GM23338 (cell line): Measurements from ENCODE around the gene PCBP4. TPM values are rescaled to one million over a fixed set of nuclear protein-coding genes. Genes with fewer than 3 reads are reported as not detected.

Experiments used
- ATAC-seq: fragments of 200-7000 bp; cut with Tn5 transposase; 3 replicates; pipeline ENCODE4 v1.9.1; 2020
- DNase-seq: peaks from one replicate; pipeline ENCODE4 v3.0.0-alpha.2; 2015; ENCODE audit warnings: low spot score
- H2AFZ ChIP-seq: fragments of 200-600 bp; sonication (generic); 2 replicates; pipeline ENCODE4 v1.8.0; 2016; ENCODE audit warnings: antibody characterized with exemption, mild to moderate bottlenecking, moderate library complexity
- H3F3A ChIP-seq: fragments of 200-600 bp; sonication (generic); replicated peaks from 2 replicates; pipeline ENCODE4 v1.8.0; 2017; ENCODE audit warnings: antibody characterized with exemption, mixed run types, low read depth
- H3K27ac ChIP-seq: fragments of 200-600 bp; sonication (generic); 2 replicates; pipeline ENCODE4 v1.6.1; 2016; ENCODE audit warnings: low read depth
- H3K27me3 ChIP-seq: fragments of 200-600 bp; sonication (generic); 2 replicates; pipeline ENCODE4 v1.8.0; 2016; ENCODE audit warnings: mild to moderate bottlenecking, mixed run types, moderate library complexity; ENCODE audit not compliant: insufficient read depth
- H3K36me3 ChIP-seq: fragments of 200-600 bp; sonication (generic); 2 replicates; pipeline ENCODE4 v1.8.0; 2016; ENCODE audit warnings: mild to moderate bottlenecking; ENCODE audit not compliant: insufficient read depth
- H3K4me1 ChIP-seq: fragments of 200-600 bp; sonication (generic); 2 replicates; pipeline ENCODE4 v1.8.0; 2016; ENCODE audit warnings: mild to moderate bottlenecking, moderate library complexity; ENCODE audit not compliant: insufficient read depth
- H3K4me2 ChIP-seq: fragments of 200-600 bp; sonication (generic); 2 replicates; pipeline ENCODE4 v1.7.1; 2017; ENCODE audit warnings: mixed run types
- H3K4me3 ChIP-seq: fragments of 200-600 bp; sonication (generic); 2 replicates; pipeline ENCODE4 v1.6.1; 2016; ENCODE audit warnings: mixed run types
- H3K79me2 ChIP-seq: fragments of 200-600 bp; sonication (generic); replicated peaks from 2 replicates; pipeline ENCODE4 v1.8.0; 2017; ENCODE audit warnings: mild to moderate bottlenecking; ENCODE audit not compliant: insufficient read depth
- H3K9me2 ChIP-seq: fragments of 200-600 bp; sonication (generic); 2 replicates; pipeline ENCODE4 v1.8.0; 2017; ENCODE audit not compliant: insufficient read depth
- H4K20me1 ChIP-seq: fragments of 200-600 bp; sonication (generic); replicated peaks from 2 replicates; pipeline ENCODE4 v1.8.0; 2017; ENCODE audit warnings: mild to moderate bottlenecking; ENCODE audit not compliant: insufficient read depth
- H3K27ac Mint-ChIP-seq: 2 replicates; pipeline ENCODE4 v1.8.0; 2020; ENCODE audit warnings: inconsistent platforms, mild to moderate bottlenecking, moderate library complexity, mixed read lengths
- H3K27me3 Mint-ChIP-seq: 3 replicates; pipeline ENCODE4 v1.8.0; 2022; ENCODE audit warnings: low read depth, mild to moderate bottlenecking, moderate library complexity, mixed read lengths, inconsistent platforms; ENCODE audit not compliant: insufficient read depth, poor library complexity
- H3K36me3 Mint-ChIP-seq: 3 replicates; pipeline ENCODE4 v1.8.0; 2021; ENCODE audit warnings: low read depth, mild to moderate bottlenecking, inconsistent platforms, moderate library complexity, mixed read lengths
- H3K4me1 Mint-ChIP-seq: 3 replicates; pipeline ENCODE4 v1.8.0; 2020; ENCODE audit warnings: mild to moderate bottlenecking, inconsistent platforms, mixed read lengths
- H3K4me3 Mint-ChIP-seq: 3 replicates; pipeline ENCODE4 v1.8.0; 2021; ENCODE audit warnings: moderate library complexity, mild to moderate bottlenecking, inconsistent platforms, mixed read lengths
- H3K9me3 Mint-ChIP-seq: 3 replicates; pipeline ENCODE4 v1.8.0; 2020; ENCODE audit warnings: moderate library complexity, mild to moderate bottlenecking, inconsistent platforms, mixed read lengths
- EZH2 ChIP-seq: fragments of 200-600 bp; sonication (generic); IDR thresholded peaks from one replicate; pipeline ENCODE4 v1.8.0; 2017; ENCODE audit warnings: antibody characterized with exemption, mild to moderate bottlenecking, low read depth; ENCODE audit not compliant: unreplicated experiment
- ZNF462 ChIP-seq: fragments of 250-450 bp; sonication (Bioruptor Pico); IDR thresholded peaks from 2 replicates; pipeline ENCODE4 v1.5.0; 2020; ENCODE audit warnings: mild to moderate bottlenecking, moderate library complexity
- polyA plus RNA-seq: library from polyadenylated mRNA; unstranded; fragments of >200 nt; fragmentation: Nextera tagmentation; extraction: Ambion mirVana; gene quantifications from 2 replicates; pipeline ENCODE4 v1.2.1, GENCODE V29; 2016
- total RNA-seq: library from RNA; depleted of rRNA; stranded (reverse); fragments of >200 nt; shearing (Covaris generic); gene quantifications from 2 replicates; pipeline ENCODE4 v1.2.3, GENCODE V29; 2014
- TF ChIP-seq, protein P1 (sequence below): IDR thresholded peaks from one replicate; pipeline ENCODE4 v1.6.1; 2018; ENCODE audit warnings: antibody characterized with exemption; ENCODE audit not compliant: unreplicated experiment

PCBP4 gene
- total and polyA plus RNA-seq, 2 experiments from 2014 or later = 11.8 to 37.6 TPM

- H3K4me1 ChIP-seq = no peaks in the 10 kb centered on the region
- no peak for ATAC-seq
- H3K27ac ChIP-seq = no peak overlapping the region
- H3K4me2 ChIP-seq = no peak overlapping the region
- no peak overlapping the region for H3K27ac Mint-ChIP-seq
- H3F3A ChIP-seq = no peaks in the 10 kb centered on the region
- TF ChIP-seq EZH2 (no peak), ZNF462 (CRISPR knock-in tag) (no peak)
- TF ChIP-seq, protein P1, sequence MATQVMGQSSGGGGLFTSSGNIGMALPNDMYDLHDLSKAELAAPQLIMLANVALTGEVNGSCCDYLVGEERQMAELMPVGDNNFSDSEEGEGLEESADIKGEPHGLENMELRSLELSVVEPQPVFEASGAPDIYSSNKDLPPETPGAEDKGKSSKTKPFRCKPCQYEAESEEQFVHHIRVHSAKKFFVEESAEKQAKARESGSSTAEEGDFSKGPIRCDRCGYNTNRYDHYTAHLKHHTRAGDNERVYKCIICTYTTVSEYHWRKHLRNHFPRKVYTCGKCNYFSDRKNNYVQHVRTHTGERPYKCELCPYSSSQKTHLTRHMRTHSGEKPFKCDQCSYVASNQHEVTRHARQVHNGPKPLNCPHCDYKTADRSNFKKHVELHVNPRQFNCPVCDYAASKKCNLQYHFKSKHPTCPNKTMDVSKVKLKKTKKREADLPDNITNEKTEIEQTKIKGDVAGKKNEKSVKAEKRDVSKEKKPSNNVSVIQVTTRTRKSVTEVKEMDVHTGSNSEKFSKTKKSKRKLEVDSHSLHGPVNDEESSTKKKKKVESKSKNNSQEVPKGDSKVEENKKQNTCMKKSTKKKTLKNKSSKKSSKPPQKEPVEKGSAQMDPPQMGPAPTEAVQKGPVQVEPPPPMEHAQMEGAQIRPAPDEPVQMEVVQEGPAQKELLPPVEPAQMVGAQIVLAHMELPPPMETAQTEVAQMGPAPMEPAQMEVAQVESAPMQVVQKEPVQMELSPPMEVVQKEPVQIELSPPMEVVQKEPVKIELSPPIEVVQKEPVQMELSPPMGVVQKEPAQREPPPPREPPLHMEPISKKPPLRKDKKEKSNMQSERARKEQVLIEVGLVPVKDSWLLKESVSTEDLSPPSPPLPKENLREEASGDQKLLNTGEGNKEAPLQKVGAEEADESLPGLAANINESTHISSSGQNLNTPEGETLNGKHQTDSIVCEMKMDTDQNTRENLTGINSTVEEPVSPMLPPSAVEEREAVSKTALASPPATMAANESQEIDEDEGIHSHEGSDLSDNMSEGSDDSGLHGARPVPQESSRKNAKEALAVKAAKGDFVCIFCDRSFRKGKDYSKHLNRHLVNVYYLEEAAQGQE = no peak
- H3K4me3 Mint-ChIP-seq = no peak overlapping the region; the same call in 2 of the 3 replicates
- no peak overlapping the region for H2AFZ ChIP-seq
- no peaks in the 10 kb centered on the region for H3K9me3 Mint-ChIP-seq
- no peaks in the 10 kb centered on the region for H3K9me2 ChIP-seq
- no peak for DNase-seq
- no peak overlapping the region for H3K4me3 ChIP-seq
- H3K27me3 ChIP-seq = peaks cover 14% of the 10 kb centered on the region; the same call in 1 of the 2 replicates
- H3K79me2 ChIP-seq = no peaks in the 10 kb centered on the region
- H3K27me3 Mint-ChIP-seq = peaks cover 24% of the 10 kb centered on the region
- H3K36me3 ChIP-seq = no peaks in the 10 kb centered on the region
- 0 out of 3 replicates have a peak, but pooled peaks cover 2% of the 10 kb centered on the region for H3K36me3 Mint-ChIP-seq
- H4K20me1 ChIP-seq = no peaks in the 10 kb centered on the region
- H3K4me1 Mint-ChIP-seq = peaks cover 3% of the 10 kb centered on the region; the same call in 1 of the 3 replicates
These were observed 19.9 kb downstream of the PCBP4 start for GRCh38 chr3:51947215-51947900.
